Heart left ventricle (tissue), 13 donors: ENCODE results near the gene PCBP4.

ENCODE experiments used
- CTCF ChIP-seq, 12 donors: fragments of 200-600 bp; sonication (generic) in 4 of 12; IDR thresholded peaks; one replicate each; pipeline versions ENCODE4 v1.5.0 to v1.8.0; 2018 to 2022; ENCODE audit warnings: antibody characterized with exemption in 12 of 12, mild to moderate bottlenecking in 5 of 12
- POLR2A ChIP-seq, 2 donors: fragments of 450-650 bp; IDR thresholded peaks; one replicate each; pipeline ENCODE4 v1.6.1; 2017; ENCODE audit warnings: antibody characterized with exemption in 2 of 2, mild to moderate bottlenecking in 2 of 2, moderate library complexity in 2 of 2
- donor health status: ischemic (EF 13 %, LVEDD 7.1; RV severe dilation, severe dysfunction).
- donor health status: DM: no; HTN: yes; CAD: no.
- donor health status: DM: no; HTN: no; CAD: no.
- donor health status: ischemic (EF 25% LVEDD 6.9; RV normal size, moderate dysfunction).
- donor health status: ischemic (EF 25% LVEDD 5.7; RV mildly dilated, moderate dysfunction).
- donor health status: ischemic (EF 35%, LVEDD 5.7; RV mildly dilated, moderate dysfunction).
- donor health status: nonischemic (EF 11% LVEDD 7.7; RV severe dilation, severe dysfunction).
- donor health status: DM: yes; HTN: yes; CAD: no.
- donor health status: PGD.
- donor health status: ischemic (EF 29% LVEDD 5.4; RV normal size, mild dysfunction).
- donor health status: nonischemic (EF 23%, LVEDD 6.1; RV moderate dilation, normal function).

- TF ChIP-seq CTCF (IDR thresholded peaks at IDR 0.05): no peak
- no peak for TF ChIP-seq POLR2A (IDR thresholded peaks at IDR 0.05)
These were observed 26.4 kb downstream of the PCBP4 start for GRCh38 chr3:51940648-51941462.
